HEK293 (cell line): ENCODE measurements around the gene D2HGDH.

Source experiments
- CTCF ChIA-PET: fragments of 350-600 bp; formaldehyde crosslinking; extraction: SDS; loops from one replicate; lab custom pipeline; 2021; ENCODE audit warnings: antibody characterized with exemption; lab: Yijun Ruan, JAX
- POLR2A ChIA-PET: fragments of 300-600 bp; formaldehyde crosslinking; extraction: SDS; loops from one replicate; lab custom pipeline; 2020; ENCODE audit warnings: antibody characterized with exemption, inconsistent platforms; lab: Yijun Ruan, JAX
- H3K27ac ChIP-seq: fragments of 200-500 bp; sonication (Bioruptor generic); 2 replicates; pipeline ENCODE4 v1.5.1; 2014; ENCODE audit warnings: low read depth, low read length, control low read depth, inconsistent platforms; ENCODE audit errors: extremely low read depth
- H3K36me3 ChIP-seq, 2 experiments: fragments of 200-500 bp in 1 of 2; sonication (Bioruptor generic) in 1 of 2; 1 replicate in 1 of 2; 2 replicates in 1 of 2; pipeline ENCODE4 v1.5.1; 2014 to 2017; ENCODE audit warnings: inconsistent platforms in 2 of 2, low read length in 2 of 2; ENCODE audit not compliant: control insufficient read depth in 2 of 2, insufficient read depth in 1 of 2
- H3K4me1 ChIP-seq: fragments of 200-500 bp; sonication (Bioruptor generic); 2 replicates; pipeline ENCODE4 v1.5.1; 2014; ENCODE audit warnings: mild to moderate bottlenecking, low read length, inconsistent platforms; ENCODE audit not compliant: control insufficient read depth, insufficient read depth
- H3K4me3 ChIP-seq: 2 replicates; pipeline ENCODE4 v1.5.1; 2011; ENCODE audit warnings: low read depth, mild to moderate bottlenecking, control low read depth, low read length, moderate library complexity
- H3K9me3 ChIP-seq: fragments of 200-500 bp; sonication (Bioruptor generic); 2 replicates; pipeline ENCODE4 v1.5.1; 2014; ENCODE audit warnings: low read depth, low read length, inconsistent platforms; ENCODE audit not compliant: control insufficient read depth, insufficient read depth
- ELK4 ChIP-seq: IDR thresholded peaks from 2 replicates; pipeline ENCODE4 v1.6.1; 2011; ENCODE audit warnings: mild to moderate bottlenecking, low read depth, low read length, borderline replicate concordance
- HOXA7 ChIP-seq: sonication (generic); formaldehyde crosslinking; IDR thresholded peaks from 2 replicates; pipeline ENCODE4 v1.8.1; 2022; ENCODE audit warnings: missing genetic modification reagents, borderline replicate concordance
- KLF7 ChIP-seq: fragments of 450-650 bp; formaldehyde crosslinking; IDR thresholded peaks from 2 replicates; pipeline ENCODE4 v1.5.1; 2016; ENCODE audit warnings: missing biosample characterization, missing genetic modification characterization, borderline replicate concordance
- OSR2 ChIP-seq: fragments of 450-650 bp; formaldehyde crosslinking; IDR thresholded peaks from 2 replicates; pipeline ENCODE4 v1.5.1; 2016; ENCODE audit warnings: missing biosample characterization, missing genetic modification characterization
- PBX3 ChIP-seq: sonication (generic); formaldehyde crosslinking; IDR thresholded peaks from 2 replicates; pipeline ENCODE4 v1.8.1; 2022; ENCODE audit warnings: mild to moderate bottlenecking, moderate library complexity, missing genetic modification reagents
- SALL2 ChIP-seq: fragments of 450-650 bp; formaldehyde crosslinking; IDR thresholded peaks from 2 replicates; pipeline ENCODE4 v1.5.0; 2017; ENCODE audit warnings: missing biosample characterization, mild to moderate bottlenecking, missing genetic modification characterization, borderline replicate concordance
- SETDB1 ChIP-seq: IDR thresholded peaks from one replicate; pipeline ENCODE4 v1.6.1; 2017; ENCODE audit warnings: mild to moderate bottlenecking, low read length, moderate library complexity, mixed read lengths; ENCODE audit not compliant: insufficient read length
- YY1 ChIP-seq: fragments of 450-650 bp; formaldehyde crosslinking; IDR thresholded peaks from 2 replicates; pipeline ENCODE4 v1.5.1; 2018; ENCODE audit warnings: missing biosample characterization, missing genetic modification characterization
- ZIC2 ChIP-seq: fragments of 450-650 bp; formaldehyde crosslinking; IDR thresholded peaks from 2 replicates; pipeline ENCODE4 v1.5.1; 2016; ENCODE audit warnings: missing biosample characterization, missing genetic modification characterization
- ZNF211 ChIP-seq: fragments of 450-650 bp; formaldehyde crosslinking; IDR thresholded peaks from 2 replicates; pipeline ENCODE4 v1.5.1; 2016; ENCODE audit warnings: low read depth, missing biosample characterization, missing genetic modification characterization
- ZNF266 ChIP-seq: fragments of 450-650 bp; formaldehyde crosslinking; IDR thresholded peaks from 2 replicates; pipeline ENCODE4 v1.5.1; 2016; ENCODE audit warnings: missing biosample characterization, missing genetic modification characterization, low read depth
- ZNF341 ChIP-seq: fragments of 450-650 bp; formaldehyde crosslinking; IDR thresholded peaks from 2 replicates; pipeline ENCODE4; 2016; ENCODE audit warnings: low read depth, missing biosample characterization, missing genetic modification characterization
- ZNF404 ChIP-seq: fragments of 450-650 bp; formaldehyde crosslinking; IDR thresholded peaks from 2 replicates; pipeline ENCODE4 v1.5.1; 2017; ENCODE audit warnings: missing biosample characterization, missing genetic modification characterization
- ZNF433 ChIP-seq: fragments of 450-650 bp; formaldehyde crosslinking; IDR thresholded peaks from 2 replicates; pipeline ENCODE4 v1.5.1; 2016; ENCODE audit warnings: missing biosample characterization, missing genetic modification characterization, low read depth
- ZNF514 ChIP-seq: fragments of 450-650 bp; formaldehyde crosslinking; IDR thresholded peaks from 2 replicates; pipeline ENCODE4 v1.5.1; 2016; ENCODE audit warnings: missing biosample characterization, missing genetic modification characterization
- ZNF571 ChIP-seq: fragments of 450-650 bp; formaldehyde crosslinking; IDR thresholded peaks from 2 replicates; pipeline ENCODE4 v1.5.0; 2017; ENCODE audit warnings: missing biosample characterization, missing genetic modification characterization
- ZNF585B ChIP-seq: fragments of 450-650 bp; formaldehyde crosslinking; IDR thresholded peaks from 2 replicates; pipeline ENCODE4 v1.5.1; 2016; ENCODE audit warnings: missing biosample characterization, missing genetic modification characterization
- ZNF596 ChIP-seq: fragments of 450-650 bp; IDR thresholded peaks from 2 replicates; pipeline ENCODE4 v1.5.0; 2018; ENCODE audit warnings: missing biosample characterization, mild to moderate bottlenecking, missing genetic modification characterization, moderate library complexity
- ZNF623 ChIP-seq: fragments of 450-650 bp; formaldehyde crosslinking; IDR thresholded peaks from 2 replicates; pipeline ENCODE4 v1.5.1; 2016; ENCODE audit warnings: missing biosample characterization, missing genetic modification characterization
- ZNF626 ChIP-seq: fragments of 450-650 bp; sonication (Bioruptor Pico); formaldehyde crosslinking; IDR thresholded peaks from 2 replicates; pipeline ENCODE4 v1.5.1; 2018; ENCODE audit warnings: missing biosample characterization, missing genetic modification characterization, inconsistent platforms
- ZNF830 ChIP-seq: fragments of 450-650 bp; IDR thresholded peaks from 2 replicates; pipeline ENCODE4 v1.5.0; 2018; ENCODE audit warnings: missing biosample characterization, missing genetic modification characterization, low read depth, mild to moderate bottlenecking, moderate library complexity
- TF ChIP-seq, protein P1 (sequence below): fragments of 450-650 bp; formaldehyde crosslinking; IDR thresholded peaks from 2 replicates; pipeline ENCODE4 v1.5.1; 2016; ENCODE audit warnings: missing biosample characterization, missing genetic modification characterization, borderline replicate concordance

The D2HGDH gene

GRCh38 chr2:241794250-241794823 is 59.9 kb downstream of the D2HGDH start (continued):
- TF ChIP-seq PBX3 (CRISPR knock-in tag), result no peak
- no peak for TF ChIP-seq ELK4
- TF ChIP-seq ZNF571 (tag by site-specific recombination), result no peak

DNA sequence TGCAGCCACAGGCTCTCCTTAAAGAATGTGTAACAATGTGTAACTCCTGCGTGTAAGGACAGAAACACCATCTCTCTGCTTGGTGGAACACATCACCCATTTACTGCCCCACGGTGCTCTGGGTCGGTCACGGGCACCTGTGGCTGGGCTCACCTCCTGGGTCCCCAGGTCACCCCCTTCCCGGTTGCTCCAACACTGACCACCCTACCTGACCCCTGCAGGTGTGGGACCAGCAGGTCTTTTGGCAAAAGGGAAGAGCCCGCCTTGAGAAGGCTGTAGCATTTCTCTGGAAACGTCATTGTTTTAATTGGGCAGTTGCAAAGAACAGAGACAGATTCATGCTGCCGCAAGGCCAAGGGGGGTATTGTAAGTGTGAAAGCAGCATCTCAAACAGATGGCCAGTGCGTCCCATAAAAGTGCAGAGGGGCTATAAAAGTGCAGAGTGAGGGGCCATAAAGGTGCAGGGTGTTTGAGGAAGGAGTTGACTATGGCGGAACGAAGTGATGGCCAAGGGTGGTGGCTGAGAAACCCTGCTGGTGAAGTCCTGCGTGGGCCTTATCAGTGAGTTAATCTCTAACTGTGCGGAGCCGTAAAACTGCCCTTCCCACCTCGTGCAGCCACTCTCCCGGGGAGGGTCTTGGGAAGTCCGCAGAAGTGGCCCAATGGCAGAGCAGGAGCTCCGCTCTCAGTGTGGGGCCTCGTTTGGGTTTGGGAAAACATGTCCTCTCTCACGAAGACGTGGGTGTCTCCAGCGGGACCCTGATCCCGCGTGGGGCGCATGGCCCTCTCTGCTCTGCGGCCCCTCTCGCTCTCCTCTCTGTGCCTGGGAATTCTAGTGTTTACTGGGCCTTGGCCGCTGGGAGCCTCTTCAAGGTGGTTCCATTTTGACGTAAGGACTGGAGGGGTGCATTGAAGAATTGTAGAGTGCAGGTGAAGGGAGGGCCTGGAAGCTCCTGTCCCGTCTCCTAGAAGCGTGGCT is 60.9 kb downstream of the D2HGDH start:
- H3K4me1 ChIP-seq, result no peaks in the 10 kb centered on the region
- CTCF ChIA-PET, result no interaction called here
- H3K9me3 ChIP-seq, result no peaks in the 10 kb centered on the region
- TF ChIP-seq ZNF514 (no peak), ZNF211 (tag by site-specific recombination) (no peak), ZIC2 (tag by site-specific recombination) (peak; percentile 36; the same call in 1 of the 2 replicates), ZNF585B (no peak), OSR2 (tag by site-specific recombination) (no peak), ZNF433 (tag by site-specific recombination) (no peak), ZNF571 (tag by site-specific recombination) (no peak)
- TF ChIP-seq, all 188 proteins: peak for 1
- POLR2A ChIA-PET, result no interaction called here
- no peak overlapping the region for H3K4me3 ChIP-seq
- H3K36me3 ChIP-seq, result no peaks in the 10 kb centered on the region
- no peak overlapping the region for H3K27ac ChIP-seq

- POLR2A ChIA-PET, result no interaction called here
- H3K9me3 ChIP-seq, result no peaks in the 10 kb centered on the region
- TF ChIP-seq SETDB1, result no peak
- TF ChIP-seq ZNF623, result no peak
- no peak for TF ChIP-seq ZNF830 (tag by site-specific recombination)
- TF ChIP-seq HOXA7 (CRISPR knock-in tag), result no peak
- TF ChIP-seq YY1 (tag by site-specific recombination), result no peak
- TF ChIP-seq ZNF404 (tag by site-specific recombination), result no peak
- no peak for TF ChIP-seq ZNF266 (tag by site-specific recombination)
- no peak for TF ChIP-seq ZNF626 (tag by site-specific recombination)
- no peak for TF ChIP-seq KLF7 (tag by site-specific recombination)
- no peak for TF ChIP-seq ZNF596 (tag by site-specific recombination)
- TF ChIP-seq SALL2, result no peak
- TF ChIP-seq, protein P1, sequence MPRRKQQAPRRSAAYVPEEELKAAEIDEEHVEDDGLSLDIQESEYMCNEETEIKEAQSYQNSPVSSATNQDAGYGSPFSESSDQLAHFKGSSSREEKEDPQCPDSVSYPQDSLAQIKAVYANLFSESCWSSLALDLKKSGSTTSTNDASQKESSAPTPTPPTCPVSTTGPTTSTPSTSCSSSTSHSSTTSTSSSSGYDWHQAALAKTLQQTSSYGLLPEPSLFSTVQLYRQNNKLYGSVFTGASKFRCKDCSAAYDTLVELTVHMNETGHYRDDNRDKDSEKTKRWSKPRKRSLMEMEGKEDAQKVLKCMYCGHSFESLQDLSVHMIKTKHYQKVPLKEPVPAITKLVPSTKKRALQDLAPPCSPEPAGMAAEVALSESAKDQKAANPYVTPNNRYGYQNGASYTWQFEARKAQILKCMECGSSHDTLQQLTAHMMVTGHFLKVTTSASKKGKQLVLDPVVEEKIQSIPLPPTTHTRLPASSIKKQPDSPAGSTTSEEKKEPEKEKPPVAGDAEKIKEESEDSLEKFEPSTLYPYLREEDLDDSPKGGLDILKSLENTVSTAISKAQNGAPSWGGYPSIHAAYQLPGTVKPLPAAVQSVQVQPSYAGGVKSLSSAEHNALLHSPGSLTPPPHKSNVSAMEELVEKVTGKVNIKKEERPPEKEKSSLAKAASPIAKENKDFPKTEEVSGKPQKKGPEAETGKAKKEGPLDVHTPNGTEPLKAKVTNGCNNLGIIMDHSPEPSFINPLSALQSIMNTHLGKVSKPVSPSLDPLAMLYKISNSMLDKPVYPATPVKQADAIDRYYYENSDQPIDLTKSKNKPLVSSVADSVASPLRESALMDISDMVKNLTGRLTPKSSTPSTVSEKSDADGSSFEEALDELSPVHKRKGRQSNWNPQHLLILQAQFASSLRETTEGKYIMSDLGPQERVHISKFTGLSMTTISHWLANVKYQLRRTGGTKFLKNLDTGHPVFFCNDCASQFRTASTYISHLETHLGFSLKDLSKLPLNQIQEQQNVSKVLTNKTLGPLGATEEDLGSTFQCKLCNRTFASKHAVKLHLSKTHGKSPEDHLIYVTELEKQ (tag by site-specific recombination), result no peak
- TF ChIP-seq ZNF433 (tag by site-specific recombination), result no peak
- no peak for TF ChIP-seq ZNF341 (tag by site-specific recombination)
- no peaks in the 10 kb centered on the region for H3K36me3 ChIP-seq
- no peak overlapping the region for H3K4me3 ChIP-seq
- H3K27ac ChIP-seq, result no peak overlapping the region
- CTCF ChIA-PET, result no interaction called here
- H3K4me1 ChIP-seq, result no peaks in the 10 kb centered on the region
These were observed 61.8 kb downstream of the D2HGDH start for GRCh38 chr2:241796209-241796608.
